Ovary (tissue), 3 donors: ENCODE data around the gene APH1A.

Experiments used
- EP300 ChIP-seq: sonication (generic); formaldehyde crosslinking; IDR thresholded peaks from one replicate; pipeline ENCODE4 v1.6.1; 2017; ENCODE audit warnings: antibody characterized with exemption
- POLR2A ChIP-seq: fragments of 450-650 bp; IDR thresholded peaks from one replicate; pipeline ENCODE4 v1.6.1; 2017; ENCODE audit warnings: antibody characterized with exemption, mild to moderate bottlenecking, moderate library complexity
- TF ChIP-seq, protein P1 (sequence below), 3 donors: fragments of 450-650 bp in 2 of 3; fragments of 200-600 bp in 1 of 3; IDR thresholded peaks; one replicate each; pipeline versions ENCODE4 v1.5.1 to v1.8.0; 2016 to 2022; ENCODE audit warnings: antibody characterized with exemption in 3 of 3, mild to moderate bottlenecking in 1 of 3
- donor health status: DM: no; HTN: no; CAD: no.

DNA sequence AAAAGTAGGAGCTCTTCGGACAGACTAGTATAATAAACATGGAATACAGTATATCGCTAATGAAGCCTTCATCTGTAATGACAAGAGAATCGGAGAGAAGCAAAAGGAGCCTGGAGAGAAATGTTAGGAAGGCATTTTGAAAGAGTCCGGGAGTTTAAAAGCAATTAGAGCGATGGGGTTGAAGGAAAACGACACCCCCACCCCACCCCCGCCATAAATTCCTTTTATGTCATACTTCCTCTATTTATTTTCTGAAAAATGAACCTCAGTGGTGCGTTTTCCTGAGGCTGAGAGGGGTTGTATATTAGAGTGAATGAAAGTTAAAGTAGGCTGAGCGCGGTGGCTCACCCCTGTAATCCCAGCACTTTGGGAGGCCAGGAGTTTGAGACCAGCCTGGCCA, 635 bp upstream of the APH1A start:
- TF ChIP-seq, protein P1, sequence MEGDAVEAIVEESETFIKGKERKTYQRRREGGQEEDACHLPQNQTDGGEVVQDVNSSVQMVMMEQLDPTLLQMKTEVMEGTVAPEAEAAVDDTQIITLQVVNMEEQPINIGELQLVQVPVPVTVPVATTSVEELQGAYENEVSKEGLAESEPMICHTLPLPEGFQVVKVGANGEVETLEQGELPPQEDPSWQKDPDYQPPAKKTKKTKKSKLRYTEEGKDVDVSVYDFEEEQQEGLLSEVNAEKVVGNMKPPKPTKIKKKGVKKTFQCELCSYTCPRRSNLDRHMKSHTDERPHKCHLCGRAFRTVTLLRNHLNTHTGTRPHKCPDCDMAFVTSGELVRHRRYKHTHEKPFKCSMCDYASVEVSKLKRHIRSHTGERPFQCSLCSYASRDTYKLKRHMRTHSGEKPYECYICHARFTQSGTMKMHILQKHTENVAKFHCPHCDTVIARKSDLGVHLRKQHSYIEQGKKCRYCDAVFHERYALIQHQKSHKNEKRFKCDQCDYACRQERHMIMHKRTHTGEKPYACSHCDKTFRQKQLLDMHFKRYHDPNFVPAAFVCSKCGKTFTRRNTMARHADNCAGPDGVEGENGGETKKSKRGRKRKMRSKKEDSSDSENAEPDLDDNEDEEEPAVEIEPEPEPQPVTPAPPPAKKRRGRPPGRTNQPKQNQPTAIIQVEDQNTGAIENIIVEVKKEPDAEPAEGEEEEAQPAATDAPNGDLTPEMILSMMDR (IDR thresholded peaks at IDR 0.05): no peak
- no peak for TF ChIP-seq POLR2A
- TF ChIP-seq EP300: no peak
